LoVo (cell line): Measurements from ENCODE around the gene ACY1.

Experiments
- DNase-seq: peaks from one replicate; pipeline ENCODE4 v3.0.0-alpha.2; 2016; ENCODE audit warnings: low spot score

Gene ACY1

GRCh38 chr3:52005571-52005986 lies 22.2 kb downstream of the ACY1 start:
- no peak for DNase-seq

GRCh38 chr3:52006017-52006819 lies 22.9 kb downstream of the ACY1 start:
- no peak for DNase-seq

- DNase-seq, result no peak
Observed at GRCh38 chr3:52006820-52007133, 23.4 kb downstream of the ACY1 start.

GRCh38 chr3:52007291-52007690 lies 24.0 kb downstream of the ACY1 start:
- DNase-seq, result no peak

GRCh38 chr3:52010431-52010830 lies 27.1 kb downstream of the ACY1 start:
- DNase-seq, result no peak

GRCh38 chr3:52012699-52013098 lies 29.4 kb downstream of the ACY1 start:
- no peak for DNase-seq

GRCh38 chr3:52013802-52014598 lies 30.7 kb downstream of the ACY1 start:
- no peak for DNase-seq

GRCh38 chr3:52014613-52015012 lies 31.3 kb downstream of the ACY1 start:
- no peak for DNase-seq

GRCh38 chr3:52015438-52016228 lies 32.3 kb downstream of the ACY1 start:
- DNase-seq, result no peak

- DNase-seq, result no peak
Observed at GRCh38 chr3:52017586-52017985, 34.3 kb downstream of the ACY1 start.

GRCh38 chr3:52018319-52019000 lies 35.1 kb downstream of the ACY1 start:
- DNase-seq, result no peak

- DNase-seq, result no peak
Observed at GRCh38 chr3:52019352-52020080, 36.2 kb downstream of the ACY1 start.

GRCh38 chr3:52020796-52021195 lies 37.5 kb downstream of the ACY1 start:
- DNase-seq, result no peak

- no peak for DNase-seq
Observed at GRCh38 chr3:52021489-52022268, 38.3 kb downstream of the ACY1 start.

GRCh38 chr3:52022323-52023100 lies 39.2 kb downstream of the ACY1 start:
- DNase-seq, result no peak

GRCh38 chr3:52023101-52023770 lies 39.9 kb downstream of the ACY1 start:
- DNase-seq, result no peak

GRCh38 chr3:52023860-52024764 lies 40.8 kb downstream of the ACY1 start:
- no peak for DNase-seq

- DNase-seq, result no peak
Observed at GRCh38 chr3:52024765-52025452, 41.6 kb downstream of the ACY1 start.
